ENCODE measurements around the gene TRPM8.

TRPM8 gene

DNA sequence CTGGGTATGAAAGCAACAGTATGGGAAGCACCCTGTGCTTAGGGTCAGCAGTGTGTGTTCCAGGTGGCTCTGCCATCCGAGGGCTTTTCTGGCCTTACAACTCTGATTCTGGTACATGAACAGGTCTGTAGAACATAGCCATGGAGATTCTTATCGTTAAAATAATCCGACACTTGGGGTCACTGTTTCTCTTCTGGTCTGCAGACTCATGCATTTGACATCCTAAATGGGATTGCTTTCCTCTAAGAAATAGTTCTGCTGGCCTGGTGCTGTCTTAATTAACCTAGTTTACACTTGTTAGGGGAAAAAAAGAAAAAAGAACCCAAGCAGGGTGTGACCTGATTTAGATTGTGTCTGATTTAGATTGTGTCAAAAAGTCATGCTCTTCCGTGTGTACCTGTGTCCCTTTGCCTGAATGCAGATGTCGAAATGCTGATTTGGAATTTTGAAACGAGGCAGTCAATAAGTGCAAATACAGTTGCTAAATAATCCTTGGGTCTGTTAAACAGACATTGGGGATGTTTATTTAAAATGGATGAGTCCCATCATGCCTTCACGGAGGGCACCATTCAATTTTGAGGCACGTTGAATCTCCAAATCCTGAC, 59.6 kb downstream of the TRPM8 start:
- peak; percentile 38 for DNase-seq

- DNase-seq, result no peak
Measured at GRCh38 chr2:233977296-233977837, 60.2 kb downstream of the TRPM8 start.

DNA sequence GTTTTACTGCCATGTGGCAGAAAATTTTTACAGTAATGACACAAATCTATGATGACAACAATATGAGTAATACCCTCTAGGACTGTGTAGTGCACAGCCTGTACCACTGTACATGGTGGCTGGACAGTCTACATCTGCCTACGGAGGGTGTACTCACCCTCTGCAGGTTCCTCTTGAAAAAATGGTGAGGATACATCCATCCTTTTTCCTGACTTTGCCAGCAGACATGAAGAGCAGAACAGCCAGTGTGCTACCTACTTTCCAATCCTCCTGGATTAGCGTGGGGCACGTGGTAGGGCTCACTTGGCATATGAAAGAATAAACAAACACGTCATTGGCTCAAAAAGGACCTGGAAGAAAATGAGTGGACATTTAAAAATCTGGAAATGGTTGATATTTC, 62.6 kb downstream of the TRPM8 start:
- DNase-seq, result no peak

GRCh38 chr2:233980955-233981561, 63.9 kb downstream of the TRPM8 start:
- DNase-seq, result no peak

- no peak for DNase-seq
Measured at GRCh38 chr2:233981574-233982420, 64.6 kb downstream of the TRPM8 start.

- DNase-seq, result no peak
Measured at GRCh38 chr2:233982421-233983121, 65.4 kb downstream of the TRPM8 start.

DNA sequence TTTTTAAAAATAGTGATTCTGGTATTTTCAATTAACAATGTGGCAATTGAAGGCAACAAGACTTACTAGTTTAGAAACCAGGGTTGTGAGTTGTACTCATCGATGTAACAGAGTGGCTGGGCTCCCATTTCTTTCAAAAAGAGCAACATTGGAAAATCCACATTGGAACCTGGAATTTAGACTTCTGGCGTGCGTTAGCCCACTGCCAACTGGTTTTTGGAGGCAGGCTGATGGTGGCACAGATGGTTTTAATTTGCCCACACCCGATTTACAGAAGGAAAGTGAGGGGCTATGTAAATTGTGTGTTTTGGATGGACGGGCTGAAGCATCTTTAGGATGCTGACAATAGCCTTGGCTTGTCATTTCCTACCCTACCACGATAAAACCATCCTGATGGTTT, 66.3 kb downstream of the TRPM8 start:
- no peak for DNase-seq

DNA sequence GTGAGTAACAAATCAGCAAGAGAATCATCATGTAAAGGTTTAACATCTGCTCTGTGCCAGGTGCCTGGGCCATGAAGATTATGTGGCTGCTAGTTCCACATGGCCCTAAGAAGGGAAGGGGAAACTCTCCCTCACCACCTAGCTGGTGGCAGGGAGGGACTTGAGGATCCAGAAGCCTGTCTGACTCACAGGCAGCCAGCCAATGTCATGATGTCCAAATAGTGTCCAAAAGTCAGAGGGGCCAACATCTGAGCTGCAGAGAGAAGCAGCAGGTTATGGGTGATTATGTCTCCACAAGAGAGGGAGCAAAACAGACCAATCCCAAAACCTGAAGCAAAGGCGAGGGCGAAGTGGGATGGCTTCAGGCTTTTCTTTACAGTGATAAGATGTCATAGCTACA, 71.4 kb downstream of the TRPM8 start:
- no peak for DNase-seq

DNA sequence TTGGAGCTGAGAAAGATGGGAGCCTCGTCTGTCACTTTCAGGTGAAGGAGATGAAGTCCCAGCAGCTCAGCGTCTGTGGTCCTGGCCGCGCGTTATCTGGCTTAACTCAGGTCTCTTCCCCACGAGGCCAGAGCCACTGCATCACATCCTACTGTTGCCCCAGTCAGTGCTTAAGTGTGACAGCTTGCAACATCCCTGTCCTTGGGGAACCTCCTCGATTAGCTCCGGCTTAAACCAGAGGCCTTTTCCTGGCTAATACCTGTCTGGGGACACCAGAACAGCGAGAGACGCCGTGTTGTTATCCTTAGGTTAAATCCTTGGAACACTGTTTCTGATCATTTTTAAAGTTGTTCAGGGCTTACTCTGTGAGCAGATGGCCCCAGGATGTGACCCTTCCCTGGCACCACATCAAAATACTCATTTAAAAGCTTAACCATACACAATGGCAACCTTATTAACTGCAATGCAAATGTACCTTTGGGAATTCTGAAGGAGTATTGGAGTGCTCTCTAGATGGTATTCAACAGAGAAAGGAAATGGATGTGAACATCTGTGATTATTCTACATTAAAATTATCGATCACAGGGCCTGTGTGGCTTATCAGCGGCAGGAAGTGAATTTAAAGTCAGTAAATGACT, 72.2 kb downstream of the TRPM8 start:
- DNase-seq, result no peak

GRCh38 chr2:233990261-233990798, 73.2 kb downstream of the TRPM8 start:
- peak; percentile 68 for DNase-seq

GRCh38 chr2:233991196-233991595, 74.0 kb downstream of the TRPM8 start:
- DNase-seq, result peak; percentile 46

- DNase-seq, result no peak
Measured at GRCh38 chr2:233992513-233993217, 75.5 kb downstream of the TRPM8 start.

GRCh38 chr2:233993461-233993860, 76.3 kb downstream of the TRPM8 start:
- DNase-seq, result no peak

DNA sequence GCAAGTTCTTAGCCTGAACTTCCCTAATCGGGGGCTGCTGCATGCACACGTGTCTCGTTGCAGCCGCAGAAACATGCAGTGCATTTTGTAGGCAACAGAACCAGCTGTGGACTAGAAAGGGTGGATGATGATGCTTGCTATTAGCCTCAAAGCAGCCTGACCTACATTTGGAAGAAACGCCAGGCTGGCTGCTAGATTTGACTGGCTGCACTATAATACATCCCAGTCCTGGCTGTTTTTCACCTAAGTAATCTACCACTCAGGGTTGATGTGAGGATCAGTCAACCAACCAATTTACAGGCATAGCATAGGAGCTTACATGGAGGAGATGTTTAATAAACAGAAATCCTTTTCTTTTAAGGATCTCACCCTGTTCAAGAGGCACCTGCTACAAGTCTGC, 77.0 kb downstream of the TRPM8 start:
- no peak for DNase-seq

DNA sequence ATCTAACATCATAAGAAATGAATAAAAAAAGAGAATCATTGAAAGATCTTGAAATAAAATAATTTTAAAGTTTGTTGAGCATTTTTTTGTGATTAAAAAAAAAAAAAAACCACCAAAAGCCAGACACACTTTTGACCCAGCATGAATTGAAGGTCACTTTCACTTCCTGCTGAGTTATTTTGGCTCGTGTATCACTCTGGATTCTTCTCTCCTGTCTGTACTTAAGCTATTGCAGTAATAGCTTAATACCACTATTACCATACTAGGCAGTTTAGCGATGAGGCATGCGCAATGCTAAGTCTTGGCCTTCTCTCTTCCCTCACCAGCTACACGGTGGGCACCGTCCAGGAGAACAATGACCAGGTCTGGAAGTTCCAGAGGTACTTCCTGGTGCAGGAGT, 78.8 kb downstream of the TRPM8 start:
- DNase-seq, result no peak

- DNase-seq, result no peak
Measured at GRCh38 chr2:233996461-233996860, 79.3 kb downstream of the TRPM8 start.

DNA sequence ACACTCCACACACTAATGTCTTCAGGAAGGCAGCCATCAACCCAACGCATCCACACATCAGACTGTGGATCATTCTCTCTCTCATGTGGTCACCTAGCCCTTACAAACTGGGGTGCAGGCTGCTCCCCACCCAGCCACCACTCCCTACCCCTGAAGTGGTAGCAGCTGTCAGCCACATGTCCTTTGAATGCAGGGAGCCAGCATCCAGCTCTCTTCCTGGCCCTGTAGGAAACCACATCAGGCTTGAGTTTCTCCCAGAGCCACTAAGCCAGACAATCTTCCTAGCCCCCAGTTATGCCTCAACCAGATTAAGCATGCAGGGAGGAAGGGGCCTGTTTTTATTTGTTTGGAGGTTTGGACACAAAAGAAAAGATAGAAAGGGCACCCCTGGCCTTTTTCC, 80.5 kb downstream of the TRPM8 start:
- no peak for DNase-seq

GRCh38 chr2:233999182-233999581, 82.0 kb downstream of the TRPM8 start:
- no peak for DNase-seq

- DNase-seq, result no peak
Measured at GRCh38 chr2:234001380-234002160, 84.4 kb downstream of the TRPM8 start.

DNA sequence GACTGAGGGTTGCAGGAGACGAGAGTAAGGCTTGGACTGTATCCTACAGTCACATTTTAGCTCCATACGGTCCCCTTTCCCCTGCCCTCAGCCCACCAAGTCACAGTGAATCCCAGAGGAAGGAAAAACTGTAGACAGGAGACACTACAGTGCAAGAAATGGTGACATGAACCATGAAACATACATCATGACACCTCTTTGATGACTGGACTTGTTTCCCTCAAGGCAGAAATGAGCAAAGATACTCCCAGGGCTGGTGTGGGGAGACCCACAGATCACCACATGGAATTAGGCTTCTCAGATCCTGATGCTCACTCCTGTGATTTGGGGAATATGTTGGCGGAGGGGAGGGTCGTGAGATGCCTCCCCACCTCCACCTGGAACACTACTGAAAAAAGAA, 85.1 kb downstream of the TRPM8 start:
- no peak for DNase-seq
